GM13977 (cell line): ENCODE data around the gene CDC16.

ENCODE experiments used
- DNase-seq: peaks from one replicate; pipeline ENCODE4 v3.0.0; 2012; ENCODE audit warnings: low spot score
- in situ Hi-C: fragments of 300-500 bp; cut with MboI; formaldehyde crosslinking; loops from one replicate; pipeline ENCODE4 v1.12.0; 2022; ENCODE audit warnings: low sequenced_read_pairs, low pct_unique_long_range_greater_than_20kb, mixed read lengths, inconsistent platforms; ENCODE audit not compliant: unreplicated experiment
- TF ChIP-seq, protein P1 (sequence below): IDR thresholded peaks from 2 replicates; pipeline ENCODE4 v1.5.1; 2012; ENCODE audit warnings: mild to moderate bottlenecking, control low read depth; ENCODE audit not compliant: insufficient read depth; ENCODE audit errors: extremely low read depth, missing control alignments

CDC16 gene

DNA sequence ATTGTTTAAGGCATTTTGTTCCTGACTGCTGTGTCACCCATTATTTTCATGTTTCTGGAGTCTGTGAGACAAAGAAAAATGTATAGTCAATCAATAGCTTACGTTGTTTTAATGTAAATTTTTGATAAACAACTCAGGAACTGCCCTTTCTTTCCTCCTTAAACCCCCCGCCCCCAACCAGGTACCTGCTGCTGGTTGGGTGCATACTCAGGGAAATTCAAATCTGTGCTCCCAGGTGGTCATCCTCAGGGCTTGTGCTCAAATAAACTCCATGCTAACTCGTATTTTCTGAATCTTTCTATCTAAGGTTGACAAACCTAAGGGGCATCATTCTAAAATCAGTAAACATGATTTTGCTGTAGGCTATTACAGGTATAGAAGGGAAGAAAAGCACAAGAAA lies 4.1 kb upstream of the CDC16 start:
- in situ Hi-C loops: no loop called here
- TF ChIP-seq, protein P1, sequence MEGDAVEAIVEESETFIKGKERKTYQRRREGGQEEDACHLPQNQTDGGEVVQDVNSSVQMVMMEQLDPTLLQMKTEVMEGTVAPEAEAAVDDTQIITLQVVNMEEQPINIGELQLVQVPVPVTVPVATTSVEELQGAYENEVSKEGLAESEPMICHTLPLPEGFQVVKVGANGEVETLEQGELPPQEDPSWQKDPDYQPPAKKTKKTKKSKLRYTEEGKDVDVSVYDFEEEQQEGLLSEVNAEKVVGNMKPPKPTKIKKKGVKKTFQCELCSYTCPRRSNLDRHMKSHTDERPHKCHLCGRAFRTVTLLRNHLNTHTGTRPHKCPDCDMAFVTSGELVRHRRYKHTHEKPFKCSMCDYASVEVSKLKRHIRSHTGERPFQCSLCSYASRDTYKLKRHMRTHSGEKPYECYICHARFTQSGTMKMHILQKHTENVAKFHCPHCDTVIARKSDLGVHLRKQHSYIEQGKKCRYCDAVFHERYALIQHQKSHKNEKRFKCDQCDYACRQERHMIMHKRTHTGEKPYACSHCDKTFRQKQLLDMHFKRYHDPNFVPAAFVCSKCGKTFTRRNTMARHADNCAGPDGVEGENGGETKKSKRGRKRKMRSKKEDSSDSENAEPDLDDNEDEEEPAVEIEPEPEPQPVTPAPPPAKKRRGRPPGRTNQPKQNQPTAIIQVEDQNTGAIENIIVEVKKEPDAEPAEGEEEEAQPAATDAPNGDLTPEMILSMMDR: no peak
- DNase-seq: no peak

DNA sequence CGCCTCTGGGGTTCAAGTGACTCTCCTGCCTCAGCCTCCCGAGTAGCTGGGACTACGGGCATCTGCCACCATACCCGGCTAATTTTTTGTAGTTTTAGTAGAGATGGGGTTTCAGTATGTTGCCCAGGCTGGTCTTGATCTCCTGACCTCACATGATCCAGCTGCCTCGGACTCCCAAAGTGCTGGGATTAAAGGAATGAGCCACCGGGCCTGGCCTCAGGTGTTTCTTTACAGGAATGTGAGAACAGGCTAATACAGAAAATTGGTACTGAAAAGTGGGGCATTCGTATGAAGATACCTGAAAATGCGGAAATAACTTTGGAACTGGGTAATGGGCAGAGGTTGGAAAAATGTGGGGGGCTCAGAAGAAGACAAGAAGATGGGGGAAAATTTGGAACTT lies 2.8 kb upstream of the CDC16 start:
- DNase-seq: no peak
- in situ Hi-C loops: no loop called here
- TF ChIP-seq, protein P1: no peak

DNA sequence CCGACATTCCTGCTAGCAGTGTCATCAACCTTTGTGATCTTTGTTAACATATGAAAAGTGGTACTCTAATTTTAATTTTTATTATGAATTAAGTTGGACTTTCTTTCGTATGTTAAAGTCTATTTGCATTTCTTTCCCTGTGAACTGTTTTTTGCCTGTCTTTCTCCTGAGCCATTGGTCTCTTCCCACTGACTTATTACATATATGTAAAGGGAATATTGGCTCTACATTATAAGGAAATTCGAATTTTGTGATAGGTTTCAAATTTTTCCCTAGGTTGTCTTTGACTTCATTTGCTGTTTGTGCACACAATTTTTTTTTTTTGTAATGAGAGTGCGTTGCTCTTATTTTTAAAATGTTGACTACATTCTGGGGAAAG lies 442 bp upstream of the CDC16 start:
- DNase-seq: no peak
- TF ChIP-seq, protein P1: no peak
- in situ Hi-C loops: no loop called here

DNA sequence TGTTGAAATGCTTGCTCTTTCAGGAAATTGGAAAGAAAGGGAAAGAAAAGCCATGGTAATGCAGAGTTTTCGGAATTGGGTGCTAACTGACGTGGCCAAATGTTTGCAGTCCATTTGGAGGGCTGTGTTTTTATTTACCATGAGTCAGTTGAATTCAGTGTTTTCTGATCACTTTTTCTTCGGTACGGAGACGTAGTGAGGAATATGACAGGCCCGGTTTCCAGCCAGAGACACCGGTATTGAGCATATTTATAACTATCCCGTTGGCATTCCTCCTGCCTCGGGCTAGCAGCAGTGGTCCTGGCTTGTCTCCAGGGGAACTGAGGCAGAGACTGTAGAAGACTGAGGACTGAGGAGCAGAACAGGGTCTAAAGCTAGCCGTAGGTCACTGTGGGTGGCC lies 1.0 kb downstream of the CDC16 start:
- TF ChIP-seq, protein P1: no peak
- DNase-seq: no peak
- in situ Hi-C loops: no loop called here

DNA sequence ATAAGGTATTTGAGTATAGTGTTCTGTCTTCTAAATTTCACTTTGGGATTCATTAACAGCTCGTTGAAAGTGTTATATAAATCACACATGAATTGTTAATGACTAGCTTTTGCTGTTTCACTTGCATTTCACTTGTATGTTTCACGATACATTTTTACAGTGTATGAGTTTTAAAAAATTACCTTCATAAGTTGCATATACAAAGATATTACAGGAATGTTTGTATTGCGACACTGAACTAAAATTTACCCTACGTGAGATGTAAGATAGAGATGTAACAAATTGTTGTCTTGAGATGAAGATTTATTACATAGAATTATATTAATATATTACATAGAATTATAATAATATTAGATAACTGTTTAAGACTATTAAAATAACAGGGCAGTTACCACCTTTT lies 1.5 kb downstream of the CDC16 start:
- in situ Hi-C loops: no loop called here
- TF ChIP-seq, protein P1: no peak
- DNase-seq: no peak

DNA sequence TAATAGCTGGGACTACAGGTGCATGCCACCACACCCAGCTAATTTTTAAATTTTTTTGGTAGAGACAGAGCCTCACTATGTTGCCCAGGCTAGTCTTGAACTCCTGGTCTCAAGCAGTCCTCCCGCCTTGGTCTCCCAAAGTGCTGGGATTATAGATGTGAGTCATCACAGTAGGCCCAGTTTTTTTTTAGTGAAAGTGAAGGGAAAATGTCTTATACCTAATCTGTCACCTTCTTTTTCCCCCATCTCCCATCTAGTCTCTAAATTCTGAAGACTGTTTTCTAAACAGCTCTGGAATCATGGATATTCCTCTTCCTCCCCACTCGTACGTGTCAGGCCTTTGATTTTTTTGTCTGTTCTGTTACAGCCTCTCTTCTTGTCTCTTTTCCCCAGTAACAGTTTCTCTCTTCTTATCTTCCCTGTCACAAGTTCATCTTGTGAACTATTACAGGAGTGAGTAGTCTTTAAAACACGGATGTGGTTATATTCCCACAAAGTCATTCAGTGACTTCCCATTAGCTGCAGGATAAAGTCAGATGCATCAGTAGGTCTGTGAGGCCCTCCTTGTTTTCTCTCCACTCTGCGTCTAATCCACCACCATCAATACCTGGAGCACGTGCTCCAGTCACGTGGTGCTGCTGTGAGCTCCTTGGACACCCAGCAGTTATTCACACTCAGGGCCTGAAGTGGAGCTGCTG lies 2.9 kb downstream of the CDC16 start:
- in situ Hi-C loops: no loop called here
- no peak for DNase-seq
- TF ChIP-seq, protein P1: no peak
